IMR-90 (cell line): ENCODE data around the gene GAS6. TPM values are rescaled to one million over a fixed set of nuclear protein-coding genes. Genes with fewer than 3 reads are reported as not detected.

Experiments
- ATAC-seq: fragments of 200-7000 bp; cut with Tn5 transposase; 2 replicates; pipeline ENCODE4 v1.9.1; 2020; ENCODE audit warnings: low read depth, mild to moderate bottlenecking, moderate library complexity
- BruUV-seq: library from RNA; stranded (reverse); fragments of 400-500 nt; replicated peaks from 2 replicates; lab custom pipeline; 2021; lab: Mats Ljungman, UMichigan
- CTCF ChIA-PET: fragments of 300-600 bp; formaldehyde crosslinking; extraction: SDS; loops from one replicate; lab custom pipeline; 2021; ENCODE audit warnings: antibody characterized with exemption; lab: Yijun Ruan, JAX
- POLR2A ChIA-PET: fragments of 300-600 bp; sonication (Branson Sonifier 250); formaldehyde crosslinking; loops from one replicate; lab custom pipeline; 2022; ENCODE audit warnings: antibody characterized with exemption; ENCODE audit not compliant: unreplicated experiment; lab: Charles Lee
- DNase-seq: peaks from one replicate; pipeline ENCODE4 v3.0.0; 2013
- H2AFZ ChIP-seq: replicated peaks from 2 replicates; pipeline ENCODE3; 2013; ENCODE audit warnings: low read length, mild to moderate bottlenecking; ENCODE audit not compliant: poor library complexity
- H2AK5ac ChIP-seq: 2 replicates; pipeline ENCODE4 v1.6.1; 2013; ENCODE audit warnings: low read depth, low read length, inconsistent platforms
- H2AK9ac ChIP-seq: replicated peaks from 2 replicates; pipeline ENCODE3; 2013; ENCODE audit warnings: mild to moderate bottlenecking, low read depth, low read length, moderate library complexity; ENCODE audit not compliant: poor library complexity
- H2BK120ac ChIP-seq: 2 replicates; pipeline ENCODE4 v1.6.1; 2013; ENCODE audit warnings: low read depth, low read length, inconsistent platforms
- H2BK15ac ChIP-seq: 3 replicates; pipeline ENCODE4 v1.6.1; 2013; ENCODE audit warnings: low read depth, low read length, inconsistent platforms
- H2BK20ac ChIP-seq: 2 replicates; pipeline ENCODE4 v1.6.1; 2013; ENCODE audit warnings: low read depth, mild to moderate bottlenecking, inconsistent platforms, low read length, moderate library complexity
- H2BK5ac ChIP-seq: 2 replicates; pipeline ENCODE4 v1.6.1; 2013; ENCODE audit warnings: mild to moderate bottlenecking, low read depth, low read length, inconsistent platforms; ENCODE audit not compliant: poor library complexity, severe bottlenecking
- H3K14ac ChIP-seq: replicated peaks from 2 replicates; pipeline ENCODE4 v1.6.1; 2013; ENCODE audit warnings: low read depth, low read length, inconsistent platforms
- H3K18ac ChIP-seq: 2 replicates; pipeline ENCODE4 v1.6.1; 2013; ENCODE audit warnings: low read depth, low read length, control low read depth
- H3K23ac ChIP-seq: 2 replicates; pipeline ENCODE4 v1.6.1; 2013; ENCODE audit warnings: low read depth, low read length, inconsistent platforms
- H3K27ac ChIP-seq: 2 replicates; pipeline ENCODE4 v1.5.1; 2013; ENCODE audit warnings: mild to moderate bottlenecking, control low read depth, low read length; ENCODE audit not compliant: insufficient read depth
- H3K27me3 ChIP-seq: 2 replicates; pipeline ENCODE4 v1.6.1; 2013; ENCODE audit warnings: low read length; ENCODE audit not compliant: control insufficient read depth, insufficient read depth
- H3K36me3 ChIP-seq: 2 replicates; pipeline ENCODE4 v1.6.1; 2013; ENCODE audit warnings: low read length, mixed read lengths; ENCODE audit not compliant: control insufficient read depth, insufficient read depth
- H3K4ac ChIP-seq: 2 replicates; pipeline ENCODE4 v1.6.1; 2013; ENCODE audit warnings: low read depth, low read length, inconsistent platforms
- H3K4me1 ChIP-seq: 2 replicates; pipeline ENCODE4 v1.6.1; 2013; ENCODE audit warnings: low read length, mixed read lengths; ENCODE audit not compliant: control insufficient read depth, insufficient read depth
- H3K4me2 ChIP-seq: 2 replicates; pipeline ENCODE4 v1.6.1; 2013; ENCODE audit warnings: low read depth, mild to moderate bottlenecking, control low read depth, low read length, moderate library complexity
- H3K4me3 ChIP-seq: 2 replicates; pipeline ENCODE4 v1.5.1; 2013; ENCODE audit warnings: low read depth, mild to moderate bottlenecking, control low read depth, low read length, moderate library complexity; ENCODE audit not compliant: insufficient read depth
- H3K56ac ChIP-seq: 2 replicates; pipeline ENCODE4 v1.6.1; 2013; ENCODE audit warnings: low read length, inconsistent platforms; ENCODE audit not compliant: insufficient read depth; ENCODE audit errors: extremely low read depth
- H3K79me1 ChIP-seq, 2 experiments: 2 replicates each; pipeline ENCODE4 v1.6.1; 2013; ENCODE audit warnings: low read length in 2 of 2, inconsistent platforms in 1 of 2, low read depth in 1 of 2
- H3K9ac ChIP-seq: 2 replicates; pipeline ENCODE4 v1.6.1; 2013; ENCODE audit warnings: low read depth, low read length, control low read depth
- H3K9me1 ChIP-seq: 2 replicates; pipeline ENCODE4 v1.6.1; 2013; ENCODE audit warnings: low read length, inconsistent platforms; ENCODE audit not compliant: insufficient read depth
- H3K9me3 ChIP-seq: 2 replicates; pipeline ENCODE4 v1.6.1; 2013; ENCODE audit warnings: low read length; ENCODE audit not compliant: control insufficient read depth, insufficient read depth
- H4K20me1 ChIP-seq: 2 replicates; pipeline ENCODE4 v1.6.1; 2013; ENCODE audit warnings: low read length, inconsistent platforms; ENCODE audit not compliant: insufficient read depth
- H4K5ac ChIP-seq: 2 replicates; pipeline ENCODE4 v1.6.1; 2013; ENCODE audit warnings: mild to moderate bottlenecking, low read depth, low read length, control low read depth
- H4K8ac ChIP-seq, 2 experiments: 2 replicates each; pipeline ENCODE4 v1.6.1; 2013; ENCODE audit warnings: low read depth in 2 of 2, low read length in 2 of 2, control low read depth in 1 of 2, inconsistent platforms in 1 of 2
- H4K91ac ChIP-seq: 2 replicates; pipeline ENCODE4 v1.6.1; 2013; ENCODE audit warnings: low read depth, low read length, inconsistent platforms; ENCODE audit not compliant: insufficient read depth
- CEBPB ChIP-seq: IDR thresholded peaks from 2 replicates; pipeline ENCODE4 v1.6.1; 2012; ENCODE audit warnings: low read depth, low read length, improper control_type of control experiment
- NFE2L2 ChIP-seq: fragments of 150-350 bp; IDR thresholded peaks from 2 replicates; pipeline ENCODE4 v1.6.1; 2016; ENCODE audit warnings: low read depth, mild to moderate bottlenecking, low read length
- WGBS, 2 experiments: methylation state at CpG; one replicate each; pipeline versions ENCODE4 v1.1.5 to v1.1.7; 2013; ENCODE audit warnings: missing lambda C conversion rate in 2 of 2; ENCODE audit not compliant: insufficient read length in 1 of 2; ENCODE audit errors: extremely low coverage in 2 of 2; 5-methylcytosine and 5-hydroxymethylcytosine counted together
- dilution Hi-C: fragments of 300-500 bp; cut with HindIII; formaldehyde crosslinking; loops from one replicate; pipeline ENCODE4 v1.14.3; 2018; ENCODE audit warnings: low sequenced_read_pairs; ENCODE audit not compliant: unreplicated experiment
- in situ Hi-C: fragments of 300-500 bp; cut with MboI; formaldehyde crosslinking; loops from 3 replicates; pipeline ENCODE4 v1.14.3; 2019; ENCODE audit warnings: low sequenced_read_pairs, inconsistent platforms, mixed read lengths
- intact Hi-C: fragments of 100-400 bp; cut with micrococcal nuclease; formaldehyde crosslinking; loops from 2 replicates; pipeline ENCODE4 v1.10.0; 2022
- polyA plus RNA-seq, 3 experiments: library from polyadenylated mRNA; depleted of rRNA; stranded (reverse); fragments of >200 nt; gene quantifications; 2 replicates each; pipeline ENCODE4 v1.2.3, GENCODE V29; 2012; ENCODE audit warnings: low replicate concordance in 1 of 3
- total RNA-seq: library from RNA; depleted of rRNA; stranded (reverse); fragments of >200 nt; gene quantifications from 2 replicates; pipeline ENCODE4 v1.2.3, GENCODE V29; 2012

The GAS6 gene
- total and polyA plus RNA-seq, 2 of the 4 experiments (the other 2 are of a cell fraction): 220 to 823 TPM

DNA sequence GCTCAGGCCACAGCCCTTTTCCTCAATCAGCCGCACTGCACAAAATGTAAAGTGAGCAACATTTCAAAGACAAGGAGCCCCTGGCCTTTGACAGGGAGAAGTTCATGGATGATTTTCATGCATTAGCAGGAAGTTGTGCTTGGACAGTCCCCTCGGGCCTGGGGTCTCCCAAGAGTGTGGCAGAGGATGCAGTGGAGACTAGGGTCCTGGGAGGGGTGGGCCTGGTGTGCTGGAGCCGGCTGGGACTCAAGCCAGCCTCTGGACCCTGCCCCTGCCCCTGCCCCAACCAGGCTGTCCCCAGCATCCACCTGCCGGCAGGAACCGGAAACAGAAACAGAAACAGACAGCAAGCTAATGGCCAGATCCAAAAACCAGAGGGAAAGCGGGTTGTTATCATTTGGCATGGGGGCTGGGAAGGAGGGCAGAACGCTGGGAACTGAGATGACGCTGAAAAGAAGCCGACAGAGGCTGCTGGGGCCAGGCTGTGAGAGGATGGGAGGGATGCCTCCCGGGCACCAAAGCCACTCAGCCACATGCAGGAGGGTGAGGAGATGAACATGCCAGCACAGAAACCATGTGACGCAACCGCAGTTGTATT is 2.3 kb downstream of the GAS6 start:
- Histone ChIP-seq H3K4ac (peak overlapping the region; percentile 89), H4K5ac (peak overlapping the region; percentile 30; the same call in 1 of the 2 replicates), H2AK5ac (peak overlapping the region; percentile 86), H2BK15ac (peak overlapping the region; percentile 22; the same call in 1 of the 3 replicates), H2AFZ (no peak overlapping the region), H3K9me1 (peaks cover 23% of the 10 kb centered on the region), H3K36me3 (peaks cover 23% of the 10 kb centered on the region), H4K8ac (peak overlapping the region; percentile 83 to 89; a peak in 3 of 4 replicates), H3K27me3 (no peaks in the 10 kb centered on the region), H3K14ac (peak overlapping the region; percentile 89), H2BK20ac (peak overlapping the region; percentile 26; the same call in 1 of the 2 replicates), H3K4me1 (peaks cover 29% of the 10 kb centered on the region), H3K27ac (peak overlapping the region; percentile 97), H3K4me2 (peak overlapping the region; percentile 83), H3K56ac (peak overlapping the region; percentile 55; the same call in 1 of the 2 replicates), H2AK9ac (peak overlapping the region; percentile 97), H2BK120ac (peak overlapping the region; percentile 38; the same call in 1 of the 2 replicates), H4K20me1 (peaks cover 62% of the 10 kb centered on the region), H4K91ac (peak overlapping the region; percentile 84), H3K9ac (peak overlapping the region; percentile 97; the same call in 1 of the 2 replicates), H3K4me3 (peak overlapping the region; percentile 93; the same call in 1 of the 2 replicates), H3K79me1 (peaks cover 14 to 65% of the 10 kb centered on the region in 2 experiments), H3K9me3 (no peaks in the 10 kb centered on the region), H2BK5ac (peak overlapping the region; percentile 100), H3K18ac (peak overlapping the region; percentile 1; the same call in 1 of the 2 replicates), H3K23ac (peak overlapping the region; percentile 83)
- dilution Hi-C loops (no loop called here), intact Hi-C loops (loop anchor here (2.0 to 5.0 kb wide), 4 partner anchors 35 to 366 kb away; no protein-coding TSS in a partner anchor), in situ Hi-C loops (no loop called here)
- ChIA-PET CTCF (no interaction called here), POLR2A (no interaction called here)
- 0 out of 2 replicates have a peak, but pooled peaks have one; percentile 27 for TF ChIP-seq CEBPB
- TF ChIP-seq NFE2L2: no peak
- WGBS, 2 experiments: 61% methylated on average over 4 of the region's 12 CpGs; no CpG with 5 or more reads in 1 of the 2 experiments
- BruUV-seq: no TSS peak
- ATAC-seq (no peak), DNase-seq (no peak)
